HG02870 (cell line): ENCODE results near the gene FOXN3.

Source experiments
- ATAC-seq: cut with Tn5 transposase; IDR thresholded peaks from one replicate; pipeline ENCODE4 v1.9.1; 2021; ENCODE audit warnings: mild to moderate bottlenecking, moderate library complexity; ENCODE audit not compliant: unreplicated experiment

Gene FOXN3

GRCh38 chr14:89411976-89412375, 5.1 kb downstream of the FOXN3 start:
- ATAC-seq: no peak

- no peak for ATAC-seq
Measured at GRCh38 chr14:89409961-89410360, 7.1 kb downstream of the FOXN3 start.

- no peak for ATAC-seq
Measured at GRCh38 chr14:89408907-89409700, 7.9 kb downstream of the FOXN3 start.

- no peak for ATAC-seq
Measured at GRCh38 chr14:89407856-89408255, 9.2 kb downstream of the FOXN3 start.

- ATAC-seq: no peak
Measured at GRCh38 chr14:89406941-89407340, 10.1 kb downstream of the FOXN3 start.

GRCh38 chr14:89406361-89406760, 10.7 kb downstream of the FOXN3 start:
- no peak for ATAC-seq

- ATAC-seq: no peak
Measured at GRCh38 chr14:89405712-89406111, 11.3 kb downstream of the FOXN3 start.

- no peak for ATAC-seq
Measured at GRCh38 chr14:89402363-89402762, 14.7 kb downstream of the FOXN3 start.

GRCh38 chr14:89401761-89402160, 15.3 kb downstream of the FOXN3 start:
- ATAC-seq: no peak

- no peak for ATAC-seq
Measured at GRCh38 chr14:89401241-89401640, 15.8 kb downstream of the FOXN3 start.

- no peak for ATAC-seq
Measured at GRCh38 chr14:89400529-89400928, 16.5 kb downstream of the FOXN3 start.

- ATAC-seq: no peak
Measured at GRCh38 chr14:89399594-89400068, 17.4 kb downstream of the FOXN3 start.

GRCh38 chr14:89399157-89399556, 17.9 kb downstream of the FOXN3 start:
- no peak for ATAC-seq

- ATAC-seq: no peak
Measured at GRCh38 chr14:89397569-89398230, 19.3 kb downstream of the FOXN3 start.

GRCh38 chr14:89394972-89395371, 22.1 kb downstream of the FOXN3 start:
- no peak for ATAC-seq

GRCh38 chr14:89393222-89393745, 23.7 kb downstream of the FOXN3 start:
- ATAC-seq: no peak

GRCh38 chr14:89392181-89392580, 24.9 kb downstream of the FOXN3 start:
- ATAC-seq: no peak

- no peak for ATAC-seq
Measured at GRCh38 chr14:89391556-89391955, 25.5 kb downstream of the FOXN3 start.

GRCh38 chr14:89391123-89391522, 25.9 kb downstream of the FOXN3 start:
- no peak for ATAC-seq

GRCh38 chr14:89388853-89389252, 28.2 kb downstream of the FOXN3 start:
- ATAC-seq: no peak

- no peak for ATAC-seq
Measured at GRCh38 chr14:89387922-89388685, 28.9 kb downstream of the FOXN3 start.
